Vagina (tissue), 2 donors: ENCODE data around the gene SLC7A6.

Experiments used
- POLR2A ChIP-seq, 2 donors: fragments of 450-650 bp; IDR thresholded peaks; one replicate each; pipeline ENCODE4 v1.6.1; 2017; ENCODE audit warnings: antibody characterized with exemption in 2 of 2, mild to moderate bottlenecking in 2 of 2, moderate library complexity in 2 of 2
- TF ChIP-seq, protein P1 (sequence below), 3 experiments: fragments of 450-650 bp in 2 of 3; fragments of 200-600 bp in 1 of 3; sonication (generic) in 1 of 3; IDR thresholded peaks; one replicate each; pipeline ENCODE4 v1.5.1; 2017 to 2019; ENCODE audit warnings: antibody characterized with exemption in 3 of 3, mild to moderate bottlenecking in 2 of 3, moderate library complexity in 2 of 3

- TF ChIP-seq, protein P1, sequence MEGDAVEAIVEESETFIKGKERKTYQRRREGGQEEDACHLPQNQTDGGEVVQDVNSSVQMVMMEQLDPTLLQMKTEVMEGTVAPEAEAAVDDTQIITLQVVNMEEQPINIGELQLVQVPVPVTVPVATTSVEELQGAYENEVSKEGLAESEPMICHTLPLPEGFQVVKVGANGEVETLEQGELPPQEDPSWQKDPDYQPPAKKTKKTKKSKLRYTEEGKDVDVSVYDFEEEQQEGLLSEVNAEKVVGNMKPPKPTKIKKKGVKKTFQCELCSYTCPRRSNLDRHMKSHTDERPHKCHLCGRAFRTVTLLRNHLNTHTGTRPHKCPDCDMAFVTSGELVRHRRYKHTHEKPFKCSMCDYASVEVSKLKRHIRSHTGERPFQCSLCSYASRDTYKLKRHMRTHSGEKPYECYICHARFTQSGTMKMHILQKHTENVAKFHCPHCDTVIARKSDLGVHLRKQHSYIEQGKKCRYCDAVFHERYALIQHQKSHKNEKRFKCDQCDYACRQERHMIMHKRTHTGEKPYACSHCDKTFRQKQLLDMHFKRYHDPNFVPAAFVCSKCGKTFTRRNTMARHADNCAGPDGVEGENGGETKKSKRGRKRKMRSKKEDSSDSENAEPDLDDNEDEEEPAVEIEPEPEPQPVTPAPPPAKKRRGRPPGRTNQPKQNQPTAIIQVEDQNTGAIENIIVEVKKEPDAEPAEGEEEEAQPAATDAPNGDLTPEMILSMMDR (IDR thresholded peaks at IDR 0.05) = no peak
- no peak for TF ChIP-seq POLR2A (IDR thresholded peaks at IDR 0.05)
Observed at GRCh38 chr16:68246121-68246520, 18.2 kb upstream of the SLC7A6 start.
